ENCODE measurements around the gene ELOA2. TPM values are rescaled to one million over a fixed set of nuclear protein-coding genes. Genes with fewer than 3 reads are reported as not detected.
A peak's percentile ranks its signal among the peaks of the same experiment; 100 is the strongest.

ELOA2 gene
- total and polyA plus RNA-seq, 2 of the 4 experiments (the other 2 are of a cell fraction): not detected

GRCh38 chr18:47075098-47075883 lies 39.9 kb upstream of the ELOA2 start:
- WGBS, 2 experiments (ENCODE audit: extremely low coverage in 2 of 2, insufficient read length in 1 of 2): 60% methylated on average over 1 of the region's 13 CpGs; no CpG with 5 or more reads in 1 of the 2 experiments
- Histone ChIP-seq H3K18ac (ENCODE audit: low read depth, low read length) (no peak overlapping the region), H2AFZ (replicated peaks; ENCODE audit: low read length, poor library complexity) (no peak overlapping the region), H4K20me1 (ENCODE audit: insufficient read depth, low read length) (no peaks in the 10 kb centered on the region), H2AK9ac (replicated peaks; ENCODE audit: low read depth, low read length, poor library complexity) (no peak overlapping the region), H3K27ac (ENCODE audit: insufficient read depth, low read length) (no peak overlapping the region), H3K23ac (ENCODE audit: low read depth, low read length) (no peak overlapping the region), H3K4ac (ENCODE audit: low read depth, low read length) (no peak overlapping the region), H3K9me1 (ENCODE audit: insufficient read depth, low read length) (no peaks in the 10 kb centered on the region), H3K36me3 (ENCODE audit: control insufficient read depth, insufficient read depth, low read length) (no peaks in the 10 kb centered on the region), H2AK5ac (ENCODE audit: low read depth, low read length) (no peak overlapping the region), H4K91ac (ENCODE audit: insufficient read depth, low read depth, low read length) (no peak overlapping the region), H3K9ac (ENCODE audit: low read depth, low read length) (no peak overlapping the region), H2BK5ac (ENCODE audit: low read depth, low read length, poor library complexity, severe bottlenecking) (no peak overlapping the region), H4K5ac (ENCODE audit: low read depth, low read length) (no peak overlapping the region), H3K79me1 (ENCODE audit: low read depth in 1 of 2, low read length in 2 of 2) (no peaks in the 10 kb centered on the region), H3K27me3 (ENCODE audit: control insufficient read depth, insufficient read depth, low read length) (no peaks in the 10 kb centered on the region), H3K56ac (ENCODE audit: extremely low read depth, insufficient read depth, low read length) (no peak overlapping the region), H2BK15ac (ENCODE audit: low read depth, low read length) (no peak overlapping the region), H3K4me2 (ENCODE audit: low read depth, low read length) (no peak overlapping the region), H3K9me3 (ENCODE audit: control insufficient read depth, insufficient read depth, low read length) (no peaks in the 10 kb centered on the region), H3K14ac (replicated peaks; ENCODE audit: low read depth, low read length) (no peak overlapping the region), H2BK120ac (ENCODE audit: low read depth, low read length) (no peak overlapping the region), H4K8ac (ENCODE audit: low read depth in 2 of 2, low read length in 2 of 2) (no peak overlapping the region), H3K4me1 (ENCODE audit: control insufficient read depth, insufficient read depth, low read length) (no peaks in the 10 kb centered on the region), H3K4me3 (ENCODE audit: insufficient read depth, low read depth, low read length) (no peak overlapping the region), H2BK20ac (ENCODE audit: low read depth, low read length) (no peak overlapping the region)
- TF ChIP-seq RCOR1 (IDR thresholded peaks at IDR 0.05; ENCODE audit: insufficient replicate concordance, low read length): no peak
- TF ChIP-seq NFE2L2 (IDR thresholded peaks at IDR 0.05; ENCODE audit: low read depth, low read length): no peak
- TF ChIP-seq CHD1 (IDR thresholded peaks at IDR 0.05; ENCODE audit: low read depth, low read length): no peak
- TF ChIP-seq CTCF (conservative IDR thresholded peaks at IDR 0.05; ENCODE audit: low read depth, low read length): no peak
- TF ChIP-seq MAFK (IDR thresholded peaks at IDR 0.05; ENCODE audit: low read depth, low read length): no peak
- TF ChIP-seq MXI1 (IDR thresholded peaks at IDR 0.05; ENCODE audit: borderline replicate concordance, low read depth, low read length): no peak
- TF ChIP-seq SMC3 (IDR thresholded peaks at IDR 0.05; ENCODE audit: low read depth, low read length): no peak
- no peak for TF ChIP-seq ELK1 (IDR thresholded peaks at IDR 0.05; ENCODE audit: borderline replicate concordance, low read depth, low read length)
- no peak for TF ChIP-seq USF2 (IDR thresholded peaks at IDR 0.05; ENCODE audit: low read depth, low read length)
- TF ChIP-seq RAD21 (IDR thresholded peaks at IDR 0.05; ENCODE audit: low read length): no peak
- no peak for TF ChIP-seq POLR2A (IDR thresholded peaks at IDR 0.05; ENCODE audit: low read depth, low read length)
- dilution Hi-C loops (cut with HindIII; ENCODE audit: low sequenced_read_pairs, unreplicated experiment) (no loop called here), in situ Hi-C loops (cut with MboI; ENCODE audit: low sequenced_read_pairs) (no loop called here), intact Hi-C loops (cut with micrococcal nuclease) (no loop called here)
- POLR2A ChIA-PET (ENCODE audit: unreplicated experiment): no interaction called here
- DNase-seq (no peak), ATAC-seq (ENCODE audit: low read depth) (0 out of 2 replicates have a peak, but pooled peaks have one; percentile 11)
- no TSS peak for BruUV-seq (replicated peaks)
- CTCF ChIA-PET: interaction anchor here (1.1 to 1.4 kb wide), 2 partner anchors 129 to 673 kb away, joined by 3 to 4 read pairs; no protein-coding TSS in a partner anchor

Measured in IMR-90 (cell line).